ENCODE data around the gene WAC.
"Not testable (repeated sequence)": the region's sequence is repeated elsewhere in the genome, so short reads cannot be mapped to it uniquely, and the experiment has no call there.

Gene WAC

GRCh38 chr10:28566458-28567015 is 33.6 kb downstream of the WAC start:
- DNase-seq (ENCODE audit: low read depth in 2 of 2) = no peak

GRCh38 chr10:28569506-28570159 is 36.7 kb downstream of the WAC start:
- DNase-seq (ENCODE audit: low read depth in 2 of 2) = no peak

GRCh38 chr10:28570598-28570997 is 37.7 kb downstream of the WAC start:
- DNase-seq (ENCODE audit: low read depth in 2 of 2) = no peak

DNA sequence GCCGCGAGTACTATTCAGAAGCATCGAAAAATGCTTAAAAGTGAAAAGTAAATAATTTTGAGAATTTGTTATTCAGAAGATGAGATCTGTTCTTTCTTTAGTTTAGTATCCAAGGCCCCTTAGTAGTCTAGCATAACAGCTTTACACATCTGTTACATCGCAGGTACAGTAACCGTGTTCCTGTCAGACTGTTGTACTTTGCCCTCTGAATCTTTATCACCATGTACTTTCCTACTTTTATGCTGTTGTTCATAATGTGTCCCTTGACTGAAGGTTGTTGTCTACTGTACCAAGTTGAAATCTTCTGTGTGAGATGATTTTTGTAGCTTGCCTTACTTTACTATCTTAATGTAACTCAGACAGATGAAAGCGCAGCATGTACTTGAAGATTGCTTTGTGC is 38.3 kb downstream of the WAC start:
- no peak for DNase-seq (ENCODE audit: low read depth in 2 of 2)

- not testable (repeated sequence) for DNase-seq (ENCODE audit: low read depth in 2 of 2)
Observed at GRCh38 chr10:28574214-28574613, 41.3 kb downstream of the WAC start.

DNA sequence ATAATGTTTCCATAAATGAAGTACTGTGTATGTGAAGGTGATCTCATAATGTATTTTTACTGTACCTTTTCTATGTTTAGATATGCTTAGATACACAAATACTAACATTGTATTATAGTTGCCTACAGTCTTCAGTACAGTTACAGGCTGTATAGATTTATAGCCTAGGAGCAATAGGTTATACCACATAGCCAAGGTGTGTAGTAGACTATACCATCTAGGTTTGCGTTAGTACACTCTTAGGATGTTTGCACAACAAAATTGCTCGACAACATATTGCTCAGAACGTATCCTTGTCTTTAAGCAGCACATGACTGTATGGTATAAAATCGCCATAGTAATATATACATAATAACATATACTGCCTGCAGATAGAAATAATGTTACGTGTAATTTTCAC is 42.9 kb downstream of the WAC start:
- no peak for DNase-seq (ENCODE audit: low read depth in 2 of 2)

GRCh38 chr10:28577506-28577905 is 44.6 kb downstream of the WAC start:
- DNase-seq (ENCODE audit: low read depth in 2 of 2) = no peak

- DNase-seq (ENCODE audit: low read depth in 2 of 2) = no peak
Observed at GRCh38 chr10:28578454-28578853, 45.5 kb downstream of the WAC start.

- DNase-seq (ENCODE audit: low read depth in 2 of 2) = no peak
Observed at GRCh38 chr10:28580825-28581224, 47.9 kb downstream of the WAC start.

GRCh38 chr10:28581916-28582315 is 49.0 kb downstream of the WAC start:
- no peak for DNase-seq (ENCODE audit: low read depth in 2 of 2)

DNA sequence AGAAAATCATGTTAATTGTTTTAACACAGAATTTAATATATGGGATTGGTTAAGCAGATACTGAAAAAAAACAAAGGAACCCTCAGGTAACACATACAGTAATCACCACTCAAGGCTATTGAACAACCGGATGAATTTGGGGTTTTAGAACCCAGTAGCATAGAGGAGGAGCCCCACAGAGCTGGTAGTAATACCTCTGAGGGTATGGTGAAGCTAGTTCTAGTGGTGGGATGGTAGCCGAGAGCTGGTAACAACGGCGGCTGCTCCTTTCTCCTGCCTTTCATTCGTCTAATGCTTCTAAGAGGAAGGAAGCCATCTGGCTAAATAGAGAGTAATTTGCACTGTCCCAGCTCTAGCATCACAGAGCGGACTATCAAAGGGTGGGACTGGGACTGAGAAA is 52.2 kb downstream of the WAC start:
- DNase-seq (ENCODE audit: low read depth in 2 of 2) = no peak

DNA sequence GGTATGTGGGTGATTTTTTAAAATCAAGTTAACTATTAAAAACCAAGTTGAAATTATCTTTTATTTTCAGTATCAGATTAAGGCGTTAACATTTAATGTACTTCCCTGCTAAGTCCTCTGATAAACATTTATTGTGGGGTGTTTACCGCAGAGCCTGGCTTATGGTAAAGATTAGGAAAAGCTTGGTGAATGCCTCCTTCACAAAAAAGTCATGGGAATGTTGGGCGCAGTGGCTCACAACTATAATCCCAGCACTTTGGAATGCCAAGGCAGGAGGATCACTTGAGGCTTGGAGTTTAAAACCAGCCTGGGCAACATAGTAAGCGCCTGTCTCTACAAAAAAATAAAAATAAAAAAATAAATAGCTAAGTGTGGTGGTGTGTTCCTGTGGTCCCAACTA is 53.3 kb downstream of the WAC start:
- DNase-seq (ENCODE audit: low read depth in 2 of 2) = no peak

- no peak for DNase-seq (ENCODE audit: low read depth in 2 of 2)
Observed at GRCh38 chr10:28587270-28587969, 54.5 kb downstream of the WAC start.

DNA sequence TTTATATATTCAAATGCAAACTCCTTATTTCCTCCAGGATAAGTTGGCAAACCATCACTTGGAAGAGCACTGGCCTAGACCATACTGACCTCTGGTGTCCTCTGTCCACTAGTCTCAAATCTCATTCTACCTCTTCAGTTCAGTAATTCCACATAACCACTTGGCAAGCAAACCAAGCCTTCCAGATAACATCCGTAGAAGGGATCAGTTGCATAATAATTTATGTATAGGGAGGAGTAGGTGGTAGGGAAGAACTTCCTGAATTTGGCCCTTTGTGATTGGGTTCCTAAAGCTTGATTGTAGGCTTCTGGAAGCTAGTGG is 55.0 kb downstream of the WAC start:
- no peak for DNase-seq (ENCODE audit: low read depth in 2 of 2)

GRCh38 chr10:28592953-28593352 is 60.0 kb downstream of the WAC start:
- no peak for DNase-seq (ENCODE audit: low read depth in 2 of 2)

GRCh38 chr10:28593811-28594210 is 60.9 kb downstream of the WAC start:
- no peak for DNase-seq (ENCODE audit: low read depth in 2 of 2)

GRCh38 chr10:28594406-28594805 is 61.5 kb downstream of the WAC start:
- no peak for DNase-seq (ENCODE audit: low read depth in 2 of 2)

GRCh38 chr10:28595613-28596012 is 62.7 kb downstream of the WAC start:
- DNase-seq (ENCODE audit: low read depth in 2 of 2) = no peak

DNA sequence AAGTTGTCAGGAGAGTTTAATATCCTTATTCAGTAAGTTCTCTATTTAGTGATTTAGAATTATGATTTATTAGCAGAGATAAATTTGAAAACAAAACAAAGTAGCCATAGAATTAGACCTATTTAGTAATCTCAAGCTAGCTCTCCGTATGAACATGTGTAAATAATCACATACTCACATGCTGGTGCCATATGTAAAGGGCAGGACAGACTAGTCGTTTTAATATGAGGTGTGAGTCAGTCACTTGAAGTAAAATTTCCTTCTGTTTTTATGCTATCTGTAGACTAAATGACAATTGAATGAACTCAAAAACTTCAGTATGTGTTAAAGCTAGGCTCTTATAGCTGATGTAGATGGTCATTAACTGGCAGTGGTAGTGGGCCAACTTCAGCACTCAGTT is 67.1 kb downstream of the WAC start:
- no peak for DNase-seq (ENCODE audit: low read depth in 2 of 2)

DNA sequence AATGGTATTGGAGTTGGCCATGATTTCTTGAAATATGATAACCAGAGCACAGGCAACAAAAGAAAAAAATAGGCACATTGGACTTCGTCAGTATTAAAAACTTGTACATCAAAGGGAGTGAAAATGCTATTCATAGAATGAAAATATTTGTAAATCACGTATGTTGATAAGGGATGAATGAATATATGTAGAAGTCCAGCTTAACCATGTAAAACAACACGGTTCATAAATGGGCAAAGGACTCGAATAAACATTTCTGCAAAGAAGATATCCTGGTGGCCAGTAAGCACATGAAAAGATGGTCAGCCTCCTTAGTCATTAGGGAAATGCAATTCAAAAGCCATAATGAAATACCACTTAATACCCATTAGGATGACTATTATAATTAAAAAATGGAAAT is 68.1 kb downstream of the WAC start:
- no peak for DNase-seq (ENCODE audit: low read depth in 2 of 2)

DNA sequence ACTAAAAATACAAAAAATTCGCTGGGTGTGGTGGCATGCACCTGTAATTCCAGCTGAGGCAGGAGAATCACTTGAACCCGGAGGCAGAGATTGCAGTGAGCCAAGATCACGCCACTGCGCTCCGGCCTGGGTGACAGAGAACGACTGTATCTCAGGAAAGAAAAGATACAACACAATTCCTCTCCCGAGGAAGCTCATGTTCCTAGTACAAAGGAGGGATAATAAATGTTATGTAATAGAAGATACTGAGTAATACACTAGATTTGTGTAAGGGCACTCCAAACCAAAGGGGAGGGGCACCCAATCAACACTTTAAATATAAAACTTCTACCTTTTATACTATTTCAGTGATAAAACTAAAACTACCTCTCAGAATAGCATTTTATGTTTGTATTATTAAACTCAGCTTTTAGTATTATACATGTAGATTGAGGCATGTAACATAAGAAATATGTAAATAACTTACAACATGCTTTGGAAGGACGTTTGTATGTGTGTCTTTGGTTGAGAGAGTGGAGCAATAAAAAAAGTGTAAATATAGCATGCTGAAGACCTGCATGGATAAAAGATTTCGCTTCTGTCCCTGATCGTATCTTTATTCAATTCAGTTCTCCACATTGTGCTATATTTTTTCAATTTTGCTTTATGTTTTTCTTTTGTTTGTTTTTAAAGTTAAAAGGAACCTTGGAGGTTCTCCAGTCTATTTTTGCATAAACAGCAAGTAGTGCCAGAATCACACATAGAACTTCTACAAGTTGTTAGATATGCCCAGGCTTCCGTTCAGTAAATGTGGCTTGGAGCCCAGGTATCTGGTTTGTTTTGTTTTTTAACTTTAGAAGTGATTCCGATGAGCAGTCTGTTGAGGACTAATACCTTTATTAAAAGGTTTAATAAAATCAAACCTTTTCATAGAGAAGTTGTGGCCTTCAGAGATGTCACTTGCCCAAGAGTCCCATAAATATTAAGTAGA is 71.9 kb downstream of the WAC start:
- DNase-seq (ENCODE audit: low read depth in 2 of 2) = no peak

DNA sequence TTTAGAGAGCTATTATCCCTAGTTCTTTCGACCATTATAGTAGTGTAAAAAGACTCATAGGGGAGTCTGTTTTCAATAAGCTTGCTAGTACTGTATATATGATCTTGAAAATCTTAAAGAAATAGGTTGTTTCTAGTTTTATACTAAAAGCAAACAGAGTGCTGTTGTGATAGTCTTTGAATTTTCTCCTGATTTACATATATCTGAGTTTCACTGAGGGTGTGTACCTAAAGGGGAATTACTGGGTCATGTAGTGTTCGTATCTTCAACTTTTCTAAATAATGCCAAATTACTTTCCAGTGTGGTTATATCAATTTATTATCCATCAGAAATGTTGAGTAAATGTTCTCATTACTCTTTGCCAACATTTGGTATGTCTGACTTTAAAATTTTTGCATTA is 73.7 kb downstream of the WAC start:
- no peak for DNase-seq (ENCODE audit: low read depth in 2 of 2)
